Hepatocyte (in vitro differentiated cells): Measurements from ENCODE around the gene MPP1. TPM values are rescaled to one million over a fixed set of nuclear protein-coding genes. Genes with fewer than 3 reads are reported as not detected.

ENCODE experiments used
- DNase-seq: peaks from one replicate; pipeline ENCODE4 v3.0.0-alpha.2; 2016; ENCODE audit warnings: low spot score
- H2AFZ ChIP-seq: fragments of 200-600 bp; sonication (generic); 2 replicates; pipeline ENCODE4 v1.6.0; 2016; ENCODE audit warnings: antibody characterized with exemption, mild to moderate bottlenecking
- H3K27ac ChIP-seq: fragments of 200-600 bp; sonication (generic); 2 replicates; pipeline ENCODE4 v1.5.1; 2016; ENCODE audit warnings: mild to moderate bottlenecking
- H3K27me3 ChIP-seq: fragments of 200-600 bp; sonication (generic); 2 replicates; pipeline ENCODE4 v1.6.1; 2016
- H3K36me3 ChIP-seq: fragments of 200-600 bp; sonication (generic); replicated peaks from 2 replicates; pipeline ENCODE4 v1.5.1; 2016; ENCODE audit warnings: low read depth; ENCODE audit not compliant: insufficient read depth
- H3K4me1 ChIP-seq: fragments of 200-600 bp; sonication (generic); 2 replicates; pipeline ENCODE4 v1.5.1; 2016; ENCODE audit warnings: mild to moderate bottlenecking, moderate library complexity; ENCODE audit not compliant: insufficient read depth
- H3K4me2 ChIP-seq: fragments of 200-600 bp; sonication (generic); 2 replicates; pipeline ENCODE4 v1.6.0; 2016
- H3K4me3 ChIP-seq: fragments of 200-600 bp; sonication (generic); 2 replicates; pipeline ENCODE4 v1.5.1; 2016; ENCODE audit warnings: mild to moderate bottlenecking
- H3K79me2 ChIP-seq: fragments of 200-600 bp; sonication (generic); 2 replicates; pipeline ENCODE4 v1.6.0; 2017; ENCODE audit warnings: mild to moderate bottlenecking
- H3K9me2 ChIP-seq: fragments of 200-600 bp; sonication (generic); replicated peaks from 2 replicates; pipeline ENCODE4 v1.6.0; 2017; ENCODE audit warnings: mild to moderate bottlenecking; ENCODE audit not compliant: insufficient read depth
- H3K9me3 ChIP-seq: fragments of 200-600 bp; sonication (generic); 2 replicates; pipeline ENCODE4 v1.5.1; 2016; ENCODE audit warnings: low read depth, mild to moderate bottlenecking
- H4K20me1 ChIP-seq: fragments of 200-600 bp; sonication (generic); 2 replicates; pipeline ENCODE4 v1.6.0; 2016; ENCODE audit warnings: mild to moderate bottlenecking; ENCODE audit not compliant: insufficient read depth, poor library complexity, severe bottlenecking
- CTCF ChIP-seq: fragments of 200-600 bp; sonication (generic); IDR thresholded peaks from 2 replicates; pipeline ENCODE4 v1.5.1; 2016; ENCODE audit warnings: antibody characterized with exemption, mild to moderate bottlenecking; ENCODE audit not compliant: poor library complexity
- EZH2 ChIP-seq: fragments of 200-600 bp; sonication (generic); IDR thresholded peaks from 2 replicates; pipeline ENCODE4 v1.6.1; 2016; ENCODE audit warnings: antibody characterized with exemption, mild to moderate bottlenecking, borderline replicate concordance
- EZH2phosphoT487 ChIP-seq: fragments of 200-600 bp; sonication (generic); IDR thresholded peaks from one replicate; pipeline ENCODE4 v1.6.1; 2018; ENCODE audit warnings: antibody characterized with exemption, mild to moderate bottlenecking, low read depth, moderate library complexity; ENCODE audit not compliant: unreplicated experiment, severe bottlenecking
- WGBS: methylation state at CpG from one replicate; pipeline ENCODE4 v1.1.6; 2016; ENCODE audit warnings: low lambda C conversion rate; ENCODE audit errors: missing lambda C conversion rate; 5-methylcytosine and 5-hydroxymethylcytosine counted together
- polyA plus RNA-seq: library from polyadenylated mRNA; unstranded; fragments of >200 nt; fragmentation: Nextera tagmentation; extraction: Ambion mirVana; gene quantifications from 2 replicates; pipeline ENCODE4 v1.2.1, GENCODE V29; 2016
- total RNA-seq: library from RNA; depleted of rRNA; stranded (reverse); fragments of >200 nt; gene quantifications from 2 replicates; pipeline ENCODE4 v1.2.3, GENCODE V29; 2014

MPP1 gene
- total and polyA plus RNA-seq, 2 experiments from 2014 or later: 11.4 to 20.4 TPM

- H3K9me3 ChIP-seq: no peaks in the 10 kb centered on the region
- H2AFZ ChIP-seq: no peak overlapping the region
- no peaks in the 10 kb centered on the region for H3K4me1 ChIP-seq
- no peaks in the 10 kb centered on the region for H3K9me2 ChIP-seq
- H3K36me3 ChIP-seq: no peaks in the 10 kb centered on the region
- H3K4me3 ChIP-seq: no peak overlapping the region
- H3K4me2 ChIP-seq: no peak overlapping the region
- DNase-seq: no peak
- WGBS: 58% methylated on average over 6 of the region's 6 CpGs
- no peak overlapping the region for H3K27ac ChIP-seq
- H3K79me2 ChIP-seq: no peaks in the 10 kb centered on the region
- TF ChIP-seq EZH2phosphoT487 (no peak), EZH2 (no peak), CTCF (no peak)
- no peaks in the 10 kb centered on the region for H4K20me1 ChIP-seq
- no peaks in the 10 kb centered on the region for H3K27me3 ChIP-seq
These were observed 19.6 kb downstream of the MPP1 start for GRCh38 chrX:154785716-154786115.

DNA sequence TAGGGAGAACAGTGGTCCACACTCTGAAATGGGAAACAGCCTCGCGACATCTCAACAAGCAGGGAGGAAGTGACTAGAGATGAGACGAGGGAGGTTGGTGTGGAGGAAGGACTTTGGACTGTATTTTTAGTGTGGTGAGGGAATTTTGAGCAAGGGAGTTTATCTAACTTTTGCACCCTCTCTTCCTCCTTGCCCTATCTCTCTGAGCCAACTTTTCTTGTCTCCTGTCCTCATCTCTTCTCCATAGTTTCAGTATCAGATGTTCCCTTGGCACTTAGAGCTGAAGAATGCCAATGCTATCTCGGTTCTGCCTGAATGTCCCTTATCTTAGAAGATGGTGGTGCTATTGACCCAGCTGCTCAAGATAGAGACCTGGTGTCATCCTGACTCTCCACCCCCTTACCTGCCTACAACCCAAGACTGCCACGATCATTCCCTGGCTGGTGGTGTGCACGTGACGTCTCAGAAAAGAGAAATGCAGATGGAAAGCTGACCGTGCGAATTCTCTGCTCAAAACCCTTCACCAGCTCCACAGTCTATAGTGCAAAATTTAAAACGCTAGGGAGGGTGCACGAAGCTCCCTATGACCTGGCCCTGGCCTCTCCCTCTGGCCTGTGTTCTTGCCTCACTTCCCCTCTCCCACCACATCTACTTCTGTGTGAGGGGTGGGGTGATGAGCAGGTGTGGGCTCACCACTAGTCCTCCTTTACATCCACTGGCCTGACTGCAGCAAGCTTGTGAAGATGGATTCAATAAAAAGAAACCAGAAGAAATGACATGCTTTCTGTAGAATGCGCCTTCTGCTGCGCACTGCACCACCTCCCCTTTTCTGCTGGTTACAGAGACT, 20.9 kb downstream of the MPP1 start:
- no peak overlapping the region for H2AFZ ChIP-seq
- TF ChIP-seq EZH2phosphoT487: no peak
- no peak for TF ChIP-seq CTCF
- no peak for TF ChIP-seq EZH2
- H3K4me1 ChIP-seq: no peaks in the 10 kb centered on the region
- H3K9me2 ChIP-seq: no peaks in the 10 kb centered on the region
- H4K20me1 ChIP-seq: no peaks in the 10 kb centered on the region
- DNase-seq: no peak
- H3K4me2 ChIP-seq: no peak overlapping the region
- H3K27me3 ChIP-seq: no peaks in the 10 kb centered on the region
- no peaks in the 10 kb centered on the region for H3K9me3 ChIP-seq
- H3K4me3 ChIP-seq: no peak overlapping the region
- no peaks in the 10 kb centered on the region for H3K36me3 ChIP-seq
- 88% methylated on average over 13 of the region's 13 CpGs for WGBS
- H3K27ac ChIP-seq: no peak overlapping the region
- no peaks in the 10 kb centered on the region for H3K79me2 ChIP-seq

GRCh38 chrX:154780968-154781367, 24.3 kb downstream of the MPP1 start:
- Histone ChIP-seq H2AFZ (no peak overlapping the region), H4K20me1 (no peaks in the 10 kb centered on the region), H3K27ac (no peak overlapping the region), H3K9me3 (no peaks in the 10 kb centered on the region), H3K4me1 (no peaks in the 10 kb centered on the region), H3K27me3 (no peaks in the 10 kb centered on the region), H3K36me3 (no peaks in the 10 kb centered on the region), H3K9me2 (no peaks in the 10 kb centered on the region), H3K79me2 (no peaks in the 10 kb centered on the region), H3K4me2 (no peak overlapping the region), H3K4me3 (no peak overlapping the region)
- DNase-seq: no peak
- TF ChIP-seq EZH2 (no peak), CTCF (no peak), EZH2phosphoT487 (no peak)
- 80% methylated on average over 9 of the region's 9 CpGs for WGBS
